Sigmoid colon (tissue), 7 donors: ENCODE measurements around the gene IGSF9. TPM values are rescaled to one million over a fixed set of nuclear protein-coding genes. Genes with fewer than 3 reads are reported as not detected.

Source experiments
- DNase-seq: peaks from one replicate; pipeline ENCODE4 v3.0.0-alpha.2; 2019
- H3K27ac ChIP-seq, 4 donors: fragments of 200-600 bp; sonication (generic); one replicate each; pipeline ENCODE4 v1.5.1; 2016 to 2019; ENCODE audit warnings: mild to moderate bottlenecking in 1 of 4
- H3K27me3 ChIP-seq, 3 donors: fragments of 200-600 bp; sonication (generic); one replicate each; pipeline ENCODE4 v1.5.1; 2019; ENCODE audit warnings: mild to moderate bottlenecking in 1 of 3
- H3K36me3 ChIP-seq, 4 donors: fragments of 200-600 bp; sonication (generic); one replicate each; pipeline ENCODE4 v1.5.1; 2016 to 2019
- H3K4me1 ChIP-seq, 4 donors: fragments of 200-600 bp; sonication (generic); one replicate each; pipeline ENCODE4 v1.5.1; 2017 to 2019
- H3K4me3 ChIP-seq, 4 donors: fragments of 200-600 bp; sonication (generic); one replicate each; pipeline ENCODE4 v1.5.1; 2017 to 2019; ENCODE audit warnings: mild to moderate bottlenecking in 2 of 4, moderate library complexity in 1 of 4
- H3K9me3 ChIP-seq, 4 donors: fragments of 200-600 bp in 3 of 4; sonication (generic) in 3 of 4; one replicate each; pipeline versions ENCODE4 v1.5.1 to v1.6.1; 2013 to 2019
- EP300 ChIP-seq, 4 donors: sonication (generic); formaldehyde crosslinking; IDR thresholded peaks; one replicate each; pipeline ENCODE4 v1.6.1; 2017; ENCODE audit warnings: antibody characterized with exemption in 4 of 4
- POLR2A ChIP-seq, 2 donors: fragments of 450-650 bp; IDR thresholded peaks; one replicate each; pipeline ENCODE4 v1.6.1; 2016; ENCODE audit warnings: antibody characterized with exemption in 2 of 2, mild to moderate bottlenecking in 2 of 2, moderate library complexity in 2 of 2
- POLR2AphosphoS5 ChIP-seq, 4 donors: sonication (generic); formaldehyde crosslinking; IDR thresholded peaks; one replicate each; pipeline ENCODE4 v1.6.1; 2017; ENCODE audit warnings: antibody characterized with exemption in 4 of 4
- WGBS, 2 donors: extraction: QIAGEN DNeasy Blood & Tissue Kit; methylation state at CpG; one replicate each; pipeline ENCODE4 v1.1.7; 2013; 5-methylcytosine and 5-hydroxymethylcytosine counted together
- intact Hi-C: fragments of 100-400 bp; cut with DNase I; formaldehyde crosslinking; loops from one replicate; pipeline ENCODE4 v1.15.1; 2023
- polyA plus RNA-seq, 3 donors: library from polyadenylated mRNA; stranded (reverse); fragments of 200-250 nt; gene quantifications; one replicate each; pipeline ENCODE4 v1.2.3, GENCODE V29; 2013
- total RNA-seq, 4 donors: library from RNA; depleted of rRNA; stranded (reverse); fragments of >200 nt; gene quantifications; one replicate each; pipeline ENCODE4 v1.1.0, GENCODE V29; 2016
- TF ChIP-seq, protein P1 (sequence below), 4 experiments: fragments of 450-650 bp in 3 of 4; fragments of 200-600 bp in 1 of 4; IDR thresholded peaks; one replicate each; pipeline ENCODE4 v1.5.1; 2016 to 2019; ENCODE audit warnings: antibody characterized with exemption in 4 of 4, mild to moderate bottlenecking in 3 of 4, moderate library complexity in 2 of 4
- donor health status: healthy with polysubstance abuse.
- donor health status: Bipolar disorder and iron deficiency.
- donor health status: healthy.

IGSF9 gene
- total and polyA plus RNA-seq, 7 donors = under 0.01 to 16.3 (median 9.2) TPM; not detected in 3

DNA sequence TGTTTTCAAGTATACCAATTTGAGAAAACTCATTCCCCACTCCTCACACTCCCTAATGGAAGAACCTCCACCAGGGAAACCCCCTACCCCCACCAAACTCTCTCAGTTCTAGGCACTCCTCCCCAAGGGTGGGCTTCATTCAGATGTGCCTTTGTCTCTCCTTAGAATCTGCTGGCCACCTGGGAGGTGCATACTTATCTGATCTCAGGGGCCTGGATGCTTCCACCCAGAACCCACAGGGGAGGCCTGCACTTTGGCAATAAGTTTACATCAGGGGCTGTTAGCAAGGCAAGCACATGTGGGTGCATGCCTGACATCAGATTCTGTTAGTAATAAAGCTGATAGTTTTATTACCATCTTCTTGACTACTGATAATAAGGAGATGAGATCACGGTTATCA lies 41.1 kb upstream of the IGSF9 start:
- intact Hi-C loops = no loop called here
- H3K4me1 ChIP-seq = peaks cover 0 to 14% (median 7%) of the 10 kb centered on the region in 4 donors
- DNase-seq = no peak

DNA sequence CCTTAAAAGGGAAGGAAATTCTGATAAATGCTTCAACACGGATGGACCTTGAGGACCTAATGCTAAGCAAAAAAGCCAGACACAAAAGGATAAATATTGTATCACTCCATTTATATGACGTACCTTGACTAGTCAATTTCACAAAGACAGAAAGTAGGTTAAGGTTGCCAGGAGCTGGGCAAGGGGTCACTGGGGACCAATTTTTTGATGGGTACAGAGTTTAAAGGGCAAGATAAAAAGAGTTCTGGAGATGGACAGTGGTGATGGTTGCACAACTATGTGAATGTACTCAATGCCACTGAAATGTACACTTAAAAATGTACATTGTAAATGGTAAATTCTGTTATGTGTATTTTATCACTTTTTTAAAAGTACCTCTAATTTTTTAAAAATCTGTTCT lies 40.7 kb upstream of the IGSF9 start:
- 81 to 85% methylated on average over 2 of the region's 2 CpGs for WGBS, 2 donors
- Histone ChIP-seq H3K9me3 (no peaks in the 10 kb centered on the region), H3K27me3 (no peaks in the 10 kb centered on the region), H3K4me1 (peaks cover 0 to 12% (median 7%) of the 10 kb centered on the region in 4 donors), H3K36me3 (no peaks in the 10 kb centered on the region), H3K4me3 (no peak overlapping the region), H3K27ac (no peak overlapping the region)
- TF ChIP-seq POLR2A (IDR thresholded peaks at IDR 0.05) (no peak), POLR2AphosphoS5 (IDR thresholded peaks at IDR 0.05) (no peak), EP300 (IDR thresholded peaks at IDR 0.05) (no peak)
- TF ChIP-seq, protein P1, sequence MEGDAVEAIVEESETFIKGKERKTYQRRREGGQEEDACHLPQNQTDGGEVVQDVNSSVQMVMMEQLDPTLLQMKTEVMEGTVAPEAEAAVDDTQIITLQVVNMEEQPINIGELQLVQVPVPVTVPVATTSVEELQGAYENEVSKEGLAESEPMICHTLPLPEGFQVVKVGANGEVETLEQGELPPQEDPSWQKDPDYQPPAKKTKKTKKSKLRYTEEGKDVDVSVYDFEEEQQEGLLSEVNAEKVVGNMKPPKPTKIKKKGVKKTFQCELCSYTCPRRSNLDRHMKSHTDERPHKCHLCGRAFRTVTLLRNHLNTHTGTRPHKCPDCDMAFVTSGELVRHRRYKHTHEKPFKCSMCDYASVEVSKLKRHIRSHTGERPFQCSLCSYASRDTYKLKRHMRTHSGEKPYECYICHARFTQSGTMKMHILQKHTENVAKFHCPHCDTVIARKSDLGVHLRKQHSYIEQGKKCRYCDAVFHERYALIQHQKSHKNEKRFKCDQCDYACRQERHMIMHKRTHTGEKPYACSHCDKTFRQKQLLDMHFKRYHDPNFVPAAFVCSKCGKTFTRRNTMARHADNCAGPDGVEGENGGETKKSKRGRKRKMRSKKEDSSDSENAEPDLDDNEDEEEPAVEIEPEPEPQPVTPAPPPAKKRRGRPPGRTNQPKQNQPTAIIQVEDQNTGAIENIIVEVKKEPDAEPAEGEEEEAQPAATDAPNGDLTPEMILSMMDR (IDR thresholded peaks at IDR 0.05) = no peak
- intact Hi-C loops = no loop called here
- no peak for DNase-seq

More for the DNA sequence above, 41.1 kb upstream of the IGSF9 start:
- Histone ChIP-seq H3K9me3 (no peaks in the 10 kb centered on the region), H3K27ac (no peak overlapping the region), H3K4me3 (no peak overlapping the region), H3K36me3 (no peaks in the 10 kb centered on the region), H3K27me3 (no peaks in the 10 kb centered on the region)
- TF ChIP-seq EP300 (IDR thresholded peaks at IDR 0.05) = no peak
- WGBS, 2 donors = 64 to 84% methylated on average over 1 of the region's 1 CpG

DNA sequence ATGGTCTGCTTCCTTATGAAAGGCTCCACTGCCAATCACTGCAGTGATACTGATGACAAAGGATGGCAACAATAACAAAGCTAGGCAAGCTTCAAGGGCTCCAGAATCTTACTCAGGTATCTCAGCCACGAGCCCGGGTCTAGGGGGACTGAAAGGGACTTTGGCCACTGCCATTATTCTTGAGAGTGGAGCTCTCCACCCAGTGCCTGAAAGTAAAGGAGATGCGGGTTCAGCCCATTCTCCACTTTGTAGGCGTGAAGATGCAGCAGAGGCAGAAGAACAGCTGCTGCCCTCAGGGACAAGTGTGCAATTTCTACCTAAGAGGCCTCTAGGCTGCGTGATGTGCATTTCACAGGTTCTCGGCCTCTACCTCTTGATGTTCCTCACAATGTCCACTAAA lies 40.1 kb upstream of the IGSF9 start:
- 92 to 93% methylated on average over 6 of the region's 6 CpGs for WGBS, 2 donors
- Histone ChIP-seq H3K4me3 (no peak overlapping the region), H3K36me3 (no peaks in the 10 kb centered on the region), H3K27ac (no peak overlapping the region), H3K27me3 (no peaks in the 10 kb centered on the region), H3K4me1 (peaks cover 0 to 12% (median 7%) of the 10 kb centered on the region in 4 donors), H3K9me3 (no peaks in the 10 kb centered on the region)
- intact Hi-C loops = no loop called here
- no peak for DNase-seq
- TF ChIP-seq POLR2A (IDR thresholded peaks at IDR 0.05) (no peak), EP300 (IDR thresholded peaks at IDR 0.05) (no peak), POLR2AphosphoS5 (IDR thresholded peaks at IDR 0.05) (no peak)
- TF ChIP-seq, protein P1 (IDR thresholded peaks at IDR 0.05) = no peak

DNA sequence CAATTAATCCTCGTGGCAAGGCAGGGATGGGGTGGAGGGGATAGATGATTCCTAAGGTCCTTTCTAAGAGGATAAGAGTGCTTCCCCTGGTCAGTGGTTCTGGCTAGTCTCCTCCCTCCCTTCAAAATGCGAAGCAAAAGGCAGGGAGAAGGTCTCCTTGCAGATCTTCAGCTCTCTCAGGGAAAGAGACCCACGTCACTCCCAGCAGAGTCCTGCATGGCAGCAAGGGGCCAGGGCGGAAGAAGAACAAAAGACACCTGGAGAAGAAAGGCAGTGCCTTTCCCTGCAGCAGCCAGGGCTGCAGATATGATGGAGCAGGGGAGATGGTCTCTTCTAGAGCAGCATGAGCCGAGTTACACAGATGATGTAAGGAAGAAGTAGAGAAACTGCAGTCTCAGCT lies 38.3 kb upstream of the IGSF9 start:
- no peaks in the 10 kb centered on the region for H3K9me3 ChIP-seq
- TF ChIP-seq POLR2AphosphoS5 (IDR thresholded peaks at IDR 0.05) (no peak), POLR2A (IDR thresholded peaks at IDR 0.05) (no peak), EP300 (IDR thresholded peaks at IDR 0.05) (no peak)
- TF ChIP-seq, protein P1 (IDR thresholded peaks at IDR 0.05) = no peak
- no peak for DNase-seq
- H3K4me1 ChIP-seq = peaks cover 0 to 15% (median 11%) of the 10 kb centered on the region in 4 donors
- 74 to 78% methylated on average over 5 of the region's 5 CpGs for WGBS, 2 donors
- H3K27ac ChIP-seq = no peak overlapping the region
- no peaks in the 10 kb centered on the region for H3K36me3 ChIP-seq
- intact Hi-C loops = no loop called here
- H3K27me3 ChIP-seq = no peaks in the 10 kb centered on the region
- no peak overlapping the region for H3K4me3 ChIP-seq

DNA sequence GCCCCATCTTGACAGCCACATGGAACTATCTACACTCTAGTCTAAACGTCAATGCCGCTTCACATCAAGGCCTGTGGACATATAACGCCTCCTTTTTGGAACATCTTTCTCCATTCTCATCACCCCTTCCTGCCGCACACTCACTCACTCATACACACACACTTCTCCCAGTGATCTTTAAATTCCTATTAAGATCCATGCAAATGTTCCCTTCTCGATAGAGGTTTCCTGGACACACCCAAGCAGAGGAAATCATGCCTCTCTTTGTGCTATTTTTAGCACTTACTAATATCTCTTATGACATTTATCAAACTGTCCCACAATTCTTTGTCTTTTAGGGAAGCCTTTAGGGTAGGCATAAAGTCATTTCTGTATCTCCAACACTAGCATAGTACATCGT lies 36.9 kb upstream of the IGSF9 start:
- WGBS, 2 donors = 65 to 70% methylated on average over 6 of the region's 6 CpGs
- no peak overlapping the region for H3K27ac ChIP-seq
- H3K4me1 ChIP-seq = peaks cover 0 to 20% (median 15%) of the 10 kb centered on the region in 4 donors
- intact Hi-C loops = no loop called here
- DNase-seq = no peak
- TF ChIP-seq POLR2AphosphoS5 (IDR thresholded peaks at IDR 0.05) (no peak), POLR2A (IDR thresholded peaks at IDR 0.05) (no peak), EP300 (IDR thresholded peaks at IDR 0.05) (no peak)
- TF ChIP-seq, protein P1 (IDR thresholded peaks at IDR 0.05) = no peak
- H3K36me3 ChIP-seq = no peaks in the 10 kb centered on the region
- no peaks in the 10 kb centered on the region for H3K27me3 ChIP-seq
- H3K4me3 ChIP-seq = no peak overlapping the region
- H3K9me3 ChIP-seq = no peaks in the 10 kb centered on the region
